RWPE2 (cell line): ENCODE data around the gene HLTF.

Source experiments
- ATAC-seq: fragments of 200-7000 bp; cut with Tn5 transposase; 3 replicates; pipeline ENCODE4 v1.9.1; 2021; ENCODE audit warnings: low read depth
- DNase-seq: peaks from one replicate; pipeline ENCODE4 v3.0.0-alpha.2; 2020; ENCODE audit warnings: low spot score
- H3K27ac ChIP-seq: fragments of 450-650 bp; 2 replicates; pipeline ENCODE4 v1.5.1; 2017; ENCODE audit warnings: mild to moderate bottlenecking; ENCODE audit not compliant: poor library complexity, severe bottlenecking
- H3K27me3 ChIP-seq: fragments of 250-450 bp; sonication (Bioruptor Pico); 2 replicates; pipeline ENCODE4 v1.5.1; 2021; ENCODE audit warnings: mild to moderate bottlenecking, moderate library complexity; ENCODE audit not compliant: insufficient read depth, poor library complexity, severe bottlenecking
- H3K36me3 ChIP-seq: fragments of 250-450 bp; sonication (Bioruptor Pico); 2 replicates; pipeline ENCODE4 v1.5.1; 2020; ENCODE audit warnings: low read depth, mild to moderate bottlenecking, moderate library complexity
- H3K4me1 ChIP-seq: fragments of 250-450 bp; sonication (Bioruptor Pico); 2 replicates; pipeline ENCODE4 v1.5.1; 2021; ENCODE audit warnings: mild to moderate bottlenecking, moderate library complexity; ENCODE audit not compliant: insufficient read depth, poor library complexity, severe bottlenecking
- H3K4me3 ChIP-seq: fragments of 250-450 bp; sonication (Bioruptor Pico); 2 replicates; pipeline ENCODE4 v1.5.1; 2021; ENCODE audit warnings: mild to moderate bottlenecking, moderate library complexity; ENCODE audit not compliant: severe bottlenecking
- H3K9me3 ChIP-seq: fragments of 250-450 bp; sonication (Bioruptor Pico); 2 replicates; pipeline ENCODE4 v1.5.1; 2021; ENCODE audit warnings: mild to moderate bottlenecking, moderate library complexity; ENCODE audit not compliant: severe bottlenecking
- CTCF ChIP-seq: fragments of 450-650 bp; IDR thresholded peaks from one replicate; pipeline ENCODE4 v1.5.1; 2017; ENCODE audit warnings: mild to moderate bottlenecking, moderate library complexity; ENCODE audit not compliant: poor library complexity, severe bottlenecking

Gene HLTF

GRCh38 chr3:149010966-149011365 lies 75.4 kb downstream of the HLTF start:
- H3K36me3 ChIP-seq: peaks cover 18% of the 10 kb centered on the region
- TF ChIP-seq CTCF: no peak
- H3K4me3 ChIP-seq: no peak overlapping the region
- DNase-seq: no peak
- no peak overlapping the region for H3K27ac ChIP-seq
- no peaks in the 10 kb centered on the region for H3K4me1 ChIP-seq
- no peaks in the 10 kb centered on the region for H3K9me3 ChIP-seq
- ATAC-seq: no peak
- H3K27me3 ChIP-seq: no peaks in the 10 kb centered on the region

GRCh38 chr3:149010504-149010951 lies 75.8 kb downstream of the HLTF start:
- Histone ChIP-seq H3K9me3 (no peaks in the 10 kb centered on the region), H3K27ac (no peak overlapping the region), H3K4me3 (no peak overlapping the region), H3K36me3 (peaks cover 18% of the 10 kb centered on the region), H3K4me1 (no peaks in the 10 kb centered on the region), H3K27me3 (no peaks in the 10 kb centered on the region)
- ATAC-seq: no peak
- DNase-seq: no peak
- no peak for TF ChIP-seq CTCF

GRCh38 chr3:149009732-149010131 lies 76.6 kb downstream of the HLTF start:
- DNase-seq (no peak), ATAC-seq (no peak)
- Histone ChIP-seq H3K27ac (no peak overlapping the region), H3K9me3 (no peaks in the 10 kb centered on the region), H3K36me3 (peaks cover 18% of the 10 kb centered on the region), H3K27me3 (no peaks in the 10 kb centered on the region), H3K4me1 (no peaks in the 10 kb centered on the region), H3K4me3 (no peak overlapping the region)
- no peak for TF ChIP-seq CTCF

GRCh38 chr3:149007567-149008257 lies 78.6 kb downstream of the HLTF start:
- Histone ChIP-seq H3K27ac (no peak overlapping the region), H3K27me3 (no peaks in the 10 kb centered on the region), H3K4me3 (no peak overlapping the region), H3K4me1 (no peaks in the 10 kb centered on the region), H3K36me3 (peaks cover 13% of the 10 kb centered on the region), H3K9me3 (no peaks in the 10 kb centered on the region)
- no peak for TF ChIP-seq CTCF
- no peak for ATAC-seq
- no peak for DNase-seq

GRCh38 chr3:149005416-149005815 lies 80.9 kb downstream of the HLTF start:
- DNase-seq (no peak), ATAC-seq (no peak)
- no peak for TF ChIP-seq CTCF
- no peaks in the 10 kb centered on the region for H3K9me3 ChIP-seq
- H3K27me3 ChIP-seq: no peaks in the 10 kb centered on the region
- peaks cover 13% of the 10 kb centered on the region for H3K36me3 ChIP-seq
- no peak overlapping the region for H3K27ac ChIP-seq
- H3K4me1 ChIP-seq: no peaks in the 10 kb centered on the region
- H3K4me3 ChIP-seq: no peak overlapping the region
